Type B pancreatic cell (in vitro differentiated cells): Measurements from ENCODE around the gene ZNF213. TPM values are rescaled to one million over a fixed set of nuclear protein-coding genes. Genes with fewer than 3 reads are reported as not detected.

Source experiments
- DNase-seq: peaks from one replicate; pipeline ENCODE4 v3.0.0; 2021; ENCODE audit warnings: mixed read lengths; ENCODE audit not compliant: unreplicated experiment; ENCODE audit errors: extremely low spot score
- H3K27ac Mint-ChIP-seq: 2 replicates; pipeline ENCODE4 v1.8.0; 2021; ENCODE audit warnings: mild to moderate bottlenecking, mixed read lengths
- H3K27me3 Mint-ChIP-seq: 2 replicates; pipeline ENCODE4 v1.8.0; 2021; ENCODE audit warnings: mixed read lengths
- H3K36me3 Mint-ChIP-seq: 2 replicates; pipeline ENCODE4 v1.8.0; 2021; ENCODE audit warnings: mixed read lengths
- H3K4me1 Mint-ChIP-seq: one replicate; pipeline ENCODE4 v1.8.0; 2021; ENCODE audit warnings: mixed read lengths; ENCODE audit not compliant: unreplicated experiment
- H3K4me3 Mint-ChIP-seq: 2 replicates; pipeline ENCODE4 v1.8.0; 2021; ENCODE audit warnings: mild to moderate bottlenecking, mixed read lengths
- H3K9me3 Mint-ChIP-seq: 2 replicates; pipeline ENCODE4 v1.8.0; 2021; ENCODE audit warnings: mixed read lengths
- total RNA-seq: library from RNA; stranded (reverse); gene quantifications from 2 replicates; pipeline ENCODE4 v1.2.1, GENCODE V29; 2021; ENCODE audit warnings: low replicate concordance
- TF ChIP-seq, protein P1 (sequence below): fragments of 200-600 bp; sonication (generic); conservative IDR thresholded peaks from 2 replicates; pipeline ENCODE4 v1.5.0; 2021; ENCODE audit warnings: antibody characterized with exemption, mild to moderate bottlenecking

Gene ZNF213
- total RNA-seq, 1 donor from 2014 or later: 13.3 TPM

DNA sequence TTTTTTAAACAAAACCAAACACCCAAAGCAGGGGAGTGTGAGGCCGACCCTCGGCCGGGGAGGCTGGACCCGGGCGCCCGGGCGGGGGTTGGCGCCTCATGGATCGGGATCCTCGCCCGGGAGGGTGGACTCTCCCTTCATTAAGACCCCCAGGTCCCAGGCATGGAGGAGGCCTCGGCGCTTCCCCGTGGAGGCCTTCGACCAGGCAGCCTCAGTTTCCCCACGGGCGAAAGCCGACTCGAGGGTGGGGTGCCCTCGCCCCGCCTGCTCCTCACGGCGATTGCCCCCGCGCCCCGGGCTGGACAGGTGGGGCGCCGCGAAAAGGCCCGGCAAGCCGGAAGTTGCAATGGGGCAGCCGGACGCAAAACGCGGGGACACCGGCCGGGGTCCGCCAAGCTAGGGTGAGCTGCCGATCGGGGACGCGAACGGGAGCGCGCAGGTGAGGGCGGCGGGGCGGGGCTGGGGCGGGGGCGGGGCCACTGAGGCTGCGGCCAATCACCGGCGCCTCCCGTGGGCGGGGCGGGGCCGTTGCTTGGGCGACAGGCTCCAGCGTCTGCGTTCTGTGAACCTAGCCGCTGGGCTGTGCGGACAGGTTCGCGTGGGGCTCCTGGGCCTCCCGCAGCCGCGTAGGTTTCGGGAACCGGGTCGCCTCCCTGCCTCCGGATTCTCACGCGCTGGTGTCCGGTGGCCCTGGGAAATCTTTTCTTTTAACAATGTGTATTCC is 28.5 kb upstream of the ZNF213 start:
- Mint-ChIP-seq H3K36me3 (no peaks in the 10 kb centered on the region), H3K27me3 (peaks cover 6% of the 10 kb centered on the region), H3K4me1 (peaks cover 15% of the 10 kb centered on the region), H3K4me3 (peak overlapping the region; percentile 90), H3K27ac (peak overlapping the region; percentile 85), H3K9me3 (no peaks in the 10 kb centered on the region)
- peak; percentile 95 for DNase-seq
- TF ChIP-seq, protein P1, sequence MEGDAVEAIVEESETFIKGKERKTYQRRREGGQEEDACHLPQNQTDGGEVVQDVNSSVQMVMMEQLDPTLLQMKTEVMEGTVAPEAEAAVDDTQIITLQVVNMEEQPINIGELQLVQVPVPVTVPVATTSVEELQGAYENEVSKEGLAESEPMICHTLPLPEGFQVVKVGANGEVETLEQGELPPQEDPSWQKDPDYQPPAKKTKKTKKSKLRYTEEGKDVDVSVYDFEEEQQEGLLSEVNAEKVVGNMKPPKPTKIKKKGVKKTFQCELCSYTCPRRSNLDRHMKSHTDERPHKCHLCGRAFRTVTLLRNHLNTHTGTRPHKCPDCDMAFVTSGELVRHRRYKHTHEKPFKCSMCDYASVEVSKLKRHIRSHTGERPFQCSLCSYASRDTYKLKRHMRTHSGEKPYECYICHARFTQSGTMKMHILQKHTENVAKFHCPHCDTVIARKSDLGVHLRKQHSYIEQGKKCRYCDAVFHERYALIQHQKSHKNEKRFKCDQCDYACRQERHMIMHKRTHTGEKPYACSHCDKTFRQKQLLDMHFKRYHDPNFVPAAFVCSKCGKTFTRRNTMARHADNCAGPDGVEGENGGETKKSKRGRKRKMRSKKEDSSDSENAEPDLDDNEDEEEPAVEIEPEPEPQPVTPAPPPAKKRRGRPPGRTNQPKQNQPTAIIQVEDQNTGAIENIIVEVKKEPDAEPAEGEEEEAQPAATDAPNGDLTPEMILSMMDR: no peak

DNA sequence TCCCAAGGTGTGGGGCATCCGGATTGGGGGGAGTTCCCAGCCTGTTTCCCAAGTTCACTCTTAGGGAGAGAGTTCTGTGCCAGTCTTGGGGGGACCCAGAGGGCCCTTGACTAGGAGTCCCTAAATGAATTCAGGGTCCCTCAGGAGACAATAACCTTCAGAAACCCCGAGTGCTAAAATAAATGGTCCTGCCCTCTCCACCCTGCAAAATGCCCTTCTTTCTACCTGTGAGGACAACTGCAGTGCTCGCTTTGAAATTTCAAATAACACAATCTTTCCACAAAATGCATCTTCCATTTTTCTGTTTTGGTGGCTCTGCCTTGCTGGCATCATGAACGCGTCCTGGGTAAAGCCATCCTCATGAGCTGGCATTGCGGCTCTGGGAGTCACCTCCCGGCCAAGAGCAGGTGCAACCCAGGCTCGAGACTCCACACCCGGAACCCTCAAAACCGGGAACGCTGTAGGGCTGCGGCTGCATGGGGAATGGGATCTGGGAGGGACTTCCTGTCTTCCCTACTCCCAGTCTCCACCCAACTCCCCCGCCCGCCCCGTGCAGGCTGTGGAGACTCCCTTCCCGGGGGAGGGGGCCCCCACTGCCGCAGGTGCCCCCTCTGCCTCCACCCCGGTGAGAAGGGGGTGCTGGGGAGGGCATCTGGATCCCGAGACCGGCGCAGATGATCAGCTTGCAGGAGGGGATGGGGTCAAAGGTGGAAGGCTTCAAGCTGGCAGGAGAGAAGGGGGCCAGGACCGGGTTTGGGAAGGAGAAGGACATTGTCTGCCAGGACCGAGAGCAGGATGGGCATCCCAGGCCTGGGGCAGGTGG is 22.6 kb upstream of the ZNF213 start, which contains the start of gene ZNF205:
Gene ZNF205, plus strand, starts transcription at position 529 of the 823 bp plus-strand sequence. CDS start 845 bp downstream, outside the sequence.
- Mint-ChIP-seq H3K9me3 (no peaks in the 10 kb centered on the region), H3K27ac (peak within 1 kb of the TSS; percentile 86), H3K4me1 (peaks cover 23% of the 10 kb centered on the region), H3K36me3 (no peaks in the 10 kb centered on the region), H3K27me3 (no peaks in the 10 kb centered on the region), H3K4me3 (peak within 1 kb of the TSS; percentile 93)
- peak; percentile 81 for DNase-seq
- TF ChIP-seq, protein P1: no peak

DNA sequence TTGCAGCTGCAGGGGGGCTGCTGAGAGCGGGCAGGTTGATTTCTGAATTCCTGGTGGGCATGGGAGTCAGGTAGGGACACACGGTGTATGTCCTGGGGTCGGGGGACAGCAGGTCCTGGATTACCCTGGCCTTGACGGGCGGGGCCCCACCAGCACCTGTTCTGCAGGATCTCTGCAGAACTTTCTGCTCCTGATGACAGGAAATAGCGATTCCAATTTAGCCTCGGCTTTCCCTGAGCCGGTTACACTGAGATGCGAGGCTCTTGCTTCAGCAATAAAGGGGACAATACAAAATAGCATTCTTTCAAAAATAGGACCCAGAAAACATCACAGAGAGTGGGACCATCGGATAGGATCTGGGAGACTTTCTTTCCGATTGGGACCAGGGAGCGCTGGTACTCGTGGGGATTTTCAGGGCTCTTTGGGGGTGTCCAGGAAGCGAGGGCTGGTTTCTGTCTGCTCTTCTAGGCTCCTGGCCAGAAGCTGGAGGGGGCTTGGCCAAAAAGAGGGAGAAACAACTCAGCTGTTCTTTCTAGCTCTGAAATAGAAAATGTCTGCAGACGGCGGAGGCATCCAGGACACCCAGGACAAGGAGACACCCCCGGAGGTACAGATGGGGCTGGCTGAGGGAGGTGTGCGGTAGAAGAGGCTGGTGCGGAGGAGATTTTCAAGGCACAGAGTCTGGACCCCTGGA is 21.8 kb upstream of the ZNF213 start:
- H3K27me3 Mint-ChIP-seq: no peaks in the 10 kb centered on the region
- H3K9me3 Mint-ChIP-seq: no peaks in the 10 kb centered on the region
- TF ChIP-seq, protein P1: no peak
- peak overlapping the region; percentile 86 for H3K27ac Mint-ChIP-seq
- no peaks in the 10 kb centered on the region for H3K36me3 Mint-ChIP-seq
- H3K4me1 Mint-ChIP-seq: peaks cover 21% of the 10 kb centered on the region
- H3K4me3 Mint-ChIP-seq: peak overlapping the region; percentile 93
- no peak for DNase-seq

DNA sequence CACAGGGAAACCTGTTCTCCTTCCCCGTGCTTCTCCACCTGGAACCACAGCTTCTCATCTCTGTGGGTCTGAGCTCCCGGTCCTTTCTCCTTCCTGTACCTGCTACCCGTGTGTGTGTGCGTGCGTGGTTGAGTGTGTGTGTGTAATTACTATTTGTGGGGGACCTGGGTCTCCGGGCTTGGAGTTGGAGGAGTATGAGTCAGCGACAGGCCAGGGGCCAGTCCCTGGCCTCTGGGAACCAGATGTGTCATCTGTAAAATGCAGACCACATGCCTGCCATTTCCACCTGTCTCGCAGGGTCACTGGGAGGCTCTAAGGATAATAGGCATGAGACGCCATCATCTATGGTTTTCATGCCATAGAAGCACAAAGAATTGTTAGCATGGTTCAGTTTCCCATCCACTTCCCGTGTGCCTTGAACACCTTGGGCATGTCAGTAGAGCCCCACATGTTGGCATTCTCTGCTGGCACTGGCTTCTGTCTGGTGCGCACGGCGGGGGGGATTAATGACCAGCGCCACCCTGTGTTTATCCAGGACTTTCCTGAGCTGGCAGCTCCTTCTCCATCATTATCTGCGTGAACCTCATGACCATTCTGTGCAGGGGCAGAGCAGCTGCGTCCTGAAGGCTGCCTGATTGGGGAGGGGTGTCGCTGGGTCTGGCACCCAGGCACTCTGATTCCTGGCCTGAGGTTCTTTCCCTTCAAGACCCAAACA is 20.9 kb upstream of the ZNF213 start:
- Mint-ChIP-seq H3K27me3 (no peaks in the 10 kb centered on the region), H3K9me3 (no peaks in the 10 kb centered on the region), H3K4me3 (peak overlapping the region; percentile 93), H3K4me1 (peaks cover 21% of the 10 kb centered on the region), H3K27ac (peak overlapping the region; percentile 39), H3K36me3 (no peaks in the 10 kb centered on the region)
- DNase-seq: no peak
- TF ChIP-seq, protein P1: no peak

DNA sequence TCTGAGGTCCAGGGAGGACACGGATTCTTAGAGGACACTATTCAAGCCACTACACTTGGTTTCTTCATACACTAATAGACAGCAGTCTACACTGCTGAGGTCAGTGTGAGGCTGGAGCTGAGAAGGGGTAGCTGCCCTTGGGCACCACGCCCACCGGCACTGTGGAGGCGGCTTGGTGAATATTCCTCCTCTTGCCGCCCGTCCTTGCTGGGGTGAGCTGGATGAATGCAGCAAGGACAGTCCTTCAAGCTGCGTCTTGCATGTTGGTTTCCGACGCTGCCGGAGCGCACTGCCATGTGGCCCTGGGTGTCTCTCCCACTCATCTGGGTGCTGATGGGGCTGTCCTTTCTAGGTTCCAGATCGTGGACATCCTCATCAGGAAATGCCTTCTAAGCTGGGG is 19.8 kb upstream of the ZNF213 start:
- no peaks in the 10 kb centered on the region for H3K27me3 Mint-ChIP-seq
- DNase-seq: no peak
- H3K9me3 Mint-ChIP-seq: no peaks in the 10 kb centered on the region
- H3K27ac Mint-ChIP-seq: no peak overlapping the region
- H3K4me3 Mint-ChIP-seq: peak overlapping the region; percentile 80
- H3K36me3 Mint-ChIP-seq: no peaks in the 10 kb centered on the region
- H3K4me1 Mint-ChIP-seq: peaks cover 21% of the 10 kb centered on the region
- TF ChIP-seq, protein P1: no peak
